C4-2B (cell line): ENCODE measurements around the gene ALG5.

Experiments
- H3K27ac ChIP-seq: fragments of 450-650 bp; 2 replicates; pipeline ENCODE4 v1.5.1; 2017
- ZFX ChIP-seq: fragments of 450-650 bp; IDR thresholded peaks from 2 replicates; pipeline ENCODE4 v1.6.1; 2017
- TF ChIP-seq, protein P1 (sequence below): fragments of 450-650 bp; conservative IDR thresholded peaks from 2 replicates; pipeline ENCODE4 v1.5.1; 2017; ENCODE audit warnings: mild to moderate bottlenecking

Gene ALG5

DNA sequence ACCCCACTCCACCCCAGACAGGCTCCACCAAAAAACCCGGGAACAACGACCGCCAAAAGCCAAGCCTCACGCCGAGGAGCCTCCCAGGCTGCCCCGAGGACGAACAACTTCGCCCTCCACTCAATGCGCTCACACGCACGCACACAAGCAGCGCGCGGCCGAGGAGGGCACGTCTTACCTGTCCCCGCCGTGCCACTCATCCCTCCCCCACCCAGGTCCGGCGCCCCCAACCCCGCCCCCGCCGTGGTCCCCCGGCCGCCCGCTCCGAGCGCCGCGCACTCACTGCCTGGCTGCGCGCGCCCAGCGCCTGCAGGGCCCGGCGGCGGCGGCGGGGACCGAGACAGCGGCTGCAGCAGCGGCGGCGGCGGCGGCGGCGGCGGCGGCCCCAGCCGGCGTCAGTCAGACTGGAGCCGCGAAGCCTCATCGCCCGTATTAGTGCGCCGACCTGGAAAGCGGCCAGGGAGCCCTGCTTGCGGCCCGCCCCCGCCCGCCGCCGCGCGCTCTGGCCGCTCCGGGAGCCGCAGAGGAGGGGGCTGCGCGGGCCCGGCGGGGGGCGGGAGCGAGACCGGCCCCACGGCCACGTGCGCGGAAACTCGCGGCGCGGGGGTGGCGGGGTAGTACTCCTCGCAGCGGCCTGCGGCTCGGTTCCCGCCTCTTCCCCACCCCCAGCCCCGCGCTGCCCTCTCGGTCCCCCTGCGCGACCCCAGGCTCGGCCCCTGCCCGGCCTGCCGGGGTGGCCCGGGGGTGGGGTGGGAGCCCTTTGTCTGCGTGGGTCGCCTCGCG, 79.1 kb downstream of the ALG5 start, which contains the start of gene SMAD9:
Gene SMAD9 (minus strand): TSS at position 406 of the 783 bp plus-strand sequence. CDS start 40,549 bp downstream, outside the sequence.
- H3K27ac ChIP-seq: peak within 1 kb of the TSS; percentile 76

DNA sequence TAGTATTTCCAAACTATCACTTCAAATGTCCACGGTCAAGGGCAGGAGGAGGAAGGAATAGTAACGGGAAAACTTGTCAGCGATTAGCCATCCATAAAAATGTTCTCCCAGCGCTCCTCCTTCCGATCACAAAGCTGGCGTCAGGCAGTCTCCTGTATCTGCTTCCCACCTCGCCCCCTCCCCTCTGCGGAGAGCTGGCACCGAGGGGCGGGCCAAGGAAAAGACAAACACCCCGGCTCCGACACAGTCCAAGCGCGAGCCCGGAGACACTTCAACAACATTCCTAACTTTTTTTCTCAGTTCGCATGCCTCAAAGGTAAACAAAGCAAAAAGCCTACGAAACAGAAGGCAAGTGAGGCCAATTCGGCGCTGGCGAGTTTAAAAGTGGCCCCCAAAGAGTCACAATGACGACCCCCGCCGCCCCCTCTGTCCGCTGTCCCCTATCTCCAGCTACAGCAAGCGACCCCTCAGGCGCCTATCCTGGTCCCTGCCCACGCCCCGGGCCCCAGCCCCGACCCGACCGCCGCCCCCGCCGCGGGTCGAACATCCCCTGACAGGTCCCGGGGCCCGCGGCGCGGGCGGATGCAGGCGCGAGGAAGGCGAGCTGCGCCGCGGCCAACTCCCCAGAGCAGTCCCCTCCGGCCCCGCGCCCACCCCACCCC, 79.8 kb downstream of the ALG5 start:
- TF ChIP-seq, protein P1, sequence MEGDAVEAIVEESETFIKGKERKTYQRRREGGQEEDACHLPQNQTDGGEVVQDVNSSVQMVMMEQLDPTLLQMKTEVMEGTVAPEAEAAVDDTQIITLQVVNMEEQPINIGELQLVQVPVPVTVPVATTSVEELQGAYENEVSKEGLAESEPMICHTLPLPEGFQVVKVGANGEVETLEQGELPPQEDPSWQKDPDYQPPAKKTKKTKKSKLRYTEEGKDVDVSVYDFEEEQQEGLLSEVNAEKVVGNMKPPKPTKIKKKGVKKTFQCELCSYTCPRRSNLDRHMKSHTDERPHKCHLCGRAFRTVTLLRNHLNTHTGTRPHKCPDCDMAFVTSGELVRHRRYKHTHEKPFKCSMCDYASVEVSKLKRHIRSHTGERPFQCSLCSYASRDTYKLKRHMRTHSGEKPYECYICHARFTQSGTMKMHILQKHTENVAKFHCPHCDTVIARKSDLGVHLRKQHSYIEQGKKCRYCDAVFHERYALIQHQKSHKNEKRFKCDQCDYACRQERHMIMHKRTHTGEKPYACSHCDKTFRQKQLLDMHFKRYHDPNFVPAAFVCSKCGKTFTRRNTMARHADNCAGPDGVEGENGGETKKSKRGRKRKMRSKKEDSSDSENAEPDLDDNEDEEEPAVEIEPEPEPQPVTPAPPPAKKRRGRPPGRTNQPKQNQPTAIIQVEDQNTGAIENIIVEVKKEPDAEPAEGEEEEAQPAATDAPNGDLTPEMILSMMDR: no peak
- TF ChIP-seq ZFX: no peak
- peak overlapping the region; percentile 76 for H3K27ac ChIP-seq

More for the DNA sequence above, 79.1 kb downstream of the ALG5 start, which contains the start of gene SMAD9:
- TF ChIP-seq, protein P1: no peak
- peak; percentile 39; the same call in 1 of the 2 replicates for TF ChIP-seq ZFX

DNA sequence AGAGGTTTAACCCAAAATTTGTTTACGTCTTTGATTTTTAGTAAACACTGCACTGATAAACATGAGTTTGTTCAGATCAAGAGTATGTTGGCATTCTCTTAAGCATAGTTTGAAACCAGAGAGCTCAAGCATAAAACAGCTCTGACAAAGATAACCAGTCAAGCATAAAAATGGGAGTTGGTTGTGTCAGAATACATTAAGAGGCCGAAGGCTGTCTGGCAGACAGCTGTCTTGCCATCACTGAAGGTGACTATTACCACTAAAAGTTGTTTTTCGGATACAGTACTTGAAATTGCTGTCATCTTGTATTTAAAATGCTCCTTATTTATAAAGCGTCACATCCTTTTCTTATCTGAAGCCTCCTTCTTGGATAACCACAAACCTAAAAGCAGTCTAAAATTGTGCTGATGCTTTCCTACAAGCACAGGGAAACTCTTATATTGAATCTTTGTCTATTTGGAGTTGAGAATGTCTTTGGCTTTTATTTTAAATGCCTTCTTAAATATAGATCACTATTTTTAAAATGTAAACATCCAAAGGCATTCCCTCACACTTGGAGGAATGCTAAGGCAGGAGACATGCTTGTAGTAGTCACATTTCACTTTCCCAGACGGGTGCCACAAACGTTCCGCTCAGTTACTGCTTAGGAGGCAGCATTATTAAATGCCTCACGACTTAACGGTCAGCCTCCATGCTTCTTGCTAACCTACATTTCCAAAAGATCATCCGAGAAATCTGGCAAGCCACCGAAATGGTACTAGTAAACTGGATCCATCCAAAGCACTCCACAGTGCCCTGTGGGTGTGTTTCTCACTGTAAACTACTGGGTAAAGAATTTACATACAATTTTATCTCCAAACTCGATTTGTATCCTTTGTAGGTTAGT, 80.7 kb downstream of the ALG5 start:
- no peak for TF ChIP-seq ZFX
- TF ChIP-seq, protein P1: no peak
- H3K27ac ChIP-seq: peak overlapping the region; percentile 76

DNA sequence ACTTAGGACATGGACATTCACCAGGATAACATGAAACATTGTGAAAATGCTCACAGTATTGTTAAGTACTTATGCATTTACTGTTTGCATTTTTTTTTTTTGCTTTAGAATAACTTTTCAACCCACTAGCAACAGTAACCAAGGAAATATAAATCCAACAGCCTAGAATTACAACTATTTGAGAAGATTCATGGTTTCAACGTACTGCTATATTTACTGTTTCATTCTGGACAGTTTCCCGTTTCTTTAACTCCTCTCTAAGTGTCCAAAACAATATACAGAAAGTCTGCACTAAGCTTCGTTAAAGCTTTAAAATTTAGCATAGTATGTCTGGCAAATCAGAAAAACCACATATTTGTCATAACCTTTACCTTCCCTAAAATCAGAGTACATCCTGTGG, 81.8 kb downstream of the ALG5 start:
- TF ChIP-seq, protein P1: no peak
- TF ChIP-seq ZFX: no peak
- no peak overlapping the region for H3K27ac ChIP-seq

DNA sequence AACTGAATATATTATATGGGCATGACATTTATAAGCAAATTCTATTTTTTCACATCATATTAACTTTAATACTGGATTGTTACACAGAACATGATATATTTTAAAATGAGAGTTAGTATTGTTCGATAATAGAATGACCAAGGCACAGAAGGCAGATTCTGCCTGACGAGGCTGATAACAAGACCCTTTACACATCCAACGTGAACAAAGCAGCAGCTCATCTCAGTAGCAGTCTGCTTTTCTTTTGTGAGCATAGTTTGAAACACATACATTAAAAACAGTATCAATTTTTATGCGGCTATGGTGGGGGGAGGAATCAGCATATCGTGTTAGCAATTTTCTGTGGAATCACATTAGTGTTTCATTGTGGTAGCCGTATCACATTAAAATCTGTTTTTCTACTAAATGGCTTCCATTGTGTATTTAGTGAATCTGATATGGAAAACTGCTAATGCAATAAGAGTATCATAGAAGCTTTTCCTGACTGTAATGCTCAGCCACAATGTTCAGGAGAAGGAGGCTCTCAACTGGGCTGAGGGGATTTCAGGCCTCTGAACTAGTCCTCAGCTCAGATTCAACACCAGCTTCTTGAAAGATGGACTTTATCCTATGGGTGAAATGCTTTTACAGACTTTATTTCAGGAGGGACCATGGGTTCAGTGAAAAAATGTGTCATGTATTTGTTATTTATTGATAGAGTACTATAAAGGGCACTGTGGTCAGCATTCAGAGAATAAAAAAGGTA, 83.1 kb downstream of the ALG5 start:
- no peak for TF ChIP-seq ZFX
- TF ChIP-seq, protein P1: no peak
- H3K27ac ChIP-seq: no peak overlapping the region

DNA sequence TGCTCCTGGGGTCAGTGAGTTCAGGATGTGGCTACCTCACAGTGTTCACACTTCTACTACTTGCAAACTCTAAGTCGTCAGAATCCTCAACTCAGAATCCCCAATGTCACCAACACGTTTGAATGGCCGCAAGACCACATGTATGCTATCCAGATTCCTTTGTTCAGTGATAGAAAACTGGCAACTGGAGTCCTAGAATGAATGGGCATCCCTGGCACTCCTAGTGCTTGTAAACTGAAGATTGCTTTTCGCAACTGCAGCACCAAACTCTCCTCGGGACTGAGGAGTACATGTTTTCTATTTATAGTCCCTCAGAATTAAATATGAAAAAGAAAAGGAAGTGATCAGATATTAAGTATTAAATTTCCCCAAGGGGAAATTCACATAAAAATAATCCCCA, 84.0 kb downstream of the ALG5 start:
- H3K27ac ChIP-seq: no peak overlapping the region
- no peak for TF ChIP-seq ZFX

DNA sequence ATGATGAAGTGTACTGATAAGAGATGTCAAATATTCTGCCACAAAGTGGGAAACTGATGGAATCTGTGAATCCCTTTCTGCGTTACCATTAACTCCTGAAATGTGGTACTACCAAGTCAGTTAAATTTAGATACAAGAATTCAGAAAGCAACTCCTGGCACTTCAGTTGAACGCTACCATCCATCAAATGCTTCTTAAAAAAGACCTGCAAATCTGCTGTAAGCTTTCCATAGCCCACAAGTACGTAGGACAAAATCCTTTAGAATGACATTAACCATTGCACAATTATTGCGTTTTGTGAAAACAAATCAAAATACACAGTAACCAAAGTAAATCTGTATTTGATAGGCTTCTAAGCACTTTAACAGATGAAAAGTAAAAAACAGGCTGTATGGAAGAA, 84.5 kb downstream of the ALG5 start:
- no peak for TF ChIP-seq ZFX
- TF ChIP-seq, protein P1: no peak
- H3K27ac ChIP-seq: no peak overlapping the region
